PC-3 (cell line): ENCODE measurements around the gene MDH2. TPM values are rescaled to one million over a fixed set of nuclear protein-coding genes. Genes with fewer than 3 reads are reported as not detected.

Experiments
- ATAC-seq: fragments of 200-7000 bp; cut with Tn5 transposase; 2 replicates; pipeline ENCODE4 v1.9.1; 2020; ENCODE audit warnings: mild to moderate bottlenecking, moderate library complexity
- BruUV-seq: library from RNA; stranded (reverse); fragments of 400-500 nt; replicated peaks from 2 replicates; lab custom pipeline; 2021; lab: Mats Ljungman, UMichigan
- CTCF ChIA-PET: fragments of 300-600 bp; sonication (Branson Sonifier 250); formaldehyde crosslinking; loops from one replicate; lab custom pipeline; 2022; ENCODE audit warnings: antibody characterized with exemption; lab: Charles Lee
- POLR2A ChIA-PET: fragments of 300-600 bp; sonication (Branson Sonifier 250); formaldehyde crosslinking; loops from one replicate; lab custom pipeline; 2022; ENCODE audit warnings: antibody characterized with exemption; ENCODE audit not compliant: unreplicated experiment; lab: Charles Lee
- DNase-seq: peaks from one replicate; pipeline ENCODE4 v3.0.0-alpha.2; 2015
- H2AFZ ChIP-seq: fragments of 300-600 bp; sonication (generic); 2 replicates; pipeline ENCODE4 v1.6.0; 2016; ENCODE audit warnings: antibody characterized with exemption, low read length
- H3F3A ChIP-seq: fragments of 300-600 bp; sonication (generic); one replicate; pipeline ENCODE4 v1.6.0; 2017; ENCODE audit warnings: antibody characterized with exemption, low read length, control low read depth, mild to moderate bottlenecking; ENCODE audit not compliant: unreplicated experiment
- H3K27ac ChIP-seq: fragments of 300-600 bp; sonication (generic); 2 replicates; pipeline ENCODE4 v1.5.1; 2016; ENCODE audit warnings: mild to moderate bottlenecking, low read length
- H3K27me3 ChIP-seq: fragments of 300-600 bp; sonication (generic); 2 replicates; pipeline ENCODE4 v1.6.1; 2016; ENCODE audit warnings: low read length, mixed read lengths
- H3K36me3 ChIP-seq: fragments of 300-600 bp; sonication (generic); 2 replicates; pipeline ENCODE4 v1.6.1; 2016; ENCODE audit warnings: low read depth, mixed run types, low read length, mixed read lengths
- H3K4me1 ChIP-seq: fragments of 300-600 bp; sonication (generic); 2 replicates; pipeline ENCODE4 v1.5.1; 2016; ENCODE audit warnings: low read length; ENCODE audit not compliant: insufficient read depth
- H3K4me2 ChIP-seq: fragments of 300-600 bp; sonication (generic); 2 replicates; pipeline ENCODE4 v1.6.0; 2016; ENCODE audit warnings: low read length
- H3K4me3 ChIP-seq: fragments of 300-600 bp; sonication (generic); 2 replicates; pipeline ENCODE4 v1.5.1; 2016; ENCODE audit warnings: mild to moderate bottlenecking, low read length, mixed read lengths
- H3K79me2 ChIP-seq: fragments of 300-600 bp; sonication (generic); 2 replicates; pipeline ENCODE4 v1.6.1; 2017; ENCODE audit warnings: low read length, mixed read lengths
- H3K9ac ChIP-seq: fragments of 300-600 bp; sonication (generic); 2 replicates; pipeline ENCODE4 v1.6.0; 2016; ENCODE audit warnings: mild to moderate bottlenecking, low read length
- H3K9me2 ChIP-seq: fragments of 300-600 bp; sonication (generic); replicated peaks from 2 replicates; pipeline ENCODE4 v1.6.1; 2016; ENCODE audit warnings: mixed run types, low read length, mixed read lengths
- H3K9me3 ChIP-seq: fragments of 300-600 bp; sonication (generic); 2 replicates; pipeline ENCODE4 v1.6.1; 2016; ENCODE audit warnings: low read length, mixed read lengths
- H4K20me1 ChIP-seq: fragments of 300-600 bp; sonication (generic); 2 replicates; pipeline ENCODE4 v1.6.1; 2016; ENCODE audit warnings: low read length, mixed read lengths
- CTCF ChIP-seq: fragments of 300-600 bp; sonication (generic); conservative IDR thresholded peaks from 2 replicates; pipeline ENCODE4 v1.5.1; 2017; ENCODE audit warnings: antibody characterized with exemption, low read depth, mild to moderate bottlenecking, low read length
- EZH2 ChIP-seq: fragments of 300-600 bp; sonication (generic); IDR thresholded peaks from one replicate; pipeline ENCODE4 v1.6.1; 2017; ENCODE audit warnings: antibody characterized with exemption, mild to moderate bottlenecking, low read length; ENCODE audit not compliant: unreplicated experiment
- EZH2phosphoT487 ChIP-seq: fragments of 300-600 bp; sonication (generic); IDR thresholded peaks from 2 replicates; pipeline ENCODE4 v1.6.1; 2018; ENCODE audit warnings: mild to moderate bottlenecking, antibody characterized with exemption, low read length, borderline replicate concordance
- intact Hi-C: fragments of 100-400 bp; cut with micrococcal nuclease; formaldehyde crosslinking; loops from 2 replicates; pipeline ENCODE4 v1.9.0; 2023
- total RNA-seq: library from RNA; depleted of rRNA; stranded (reverse); fragments of >200 nt; gene quantifications from 2 replicates; pipeline ENCODE4 v1.2.3, GENCODE V29; 2014

Gene MDH2
- total RNA-seq, 1 experiment from 2014 or later, result 174 TPM

GRCh38 chr7:76063525-76063924 is 15.6 kb downstream of the MDH2 start:
- DNase-seq (no peak), ATAC-seq (no peak)
- no peak overlapping the region for H2AFZ ChIP-seq

GRCh38 chr7:76064208-76064970 is 16.5 kb downstream of the MDH2 start:
- TF ChIP-seq EZH2phosphoT487 (no peak), EZH2 (no peak), CTCF (no peak)
- ChIA-PET CTCF (no interaction called here), POLR2A (interaction anchor here (0.6 kb wide), 1 partner anchor 253 kb away, joined by 3 read pairs; no protein-coding TSS in a partner anchor)
- Histone ChIP-seq H3K9me3 (no peaks in the 10 kb centered on the region), H3K9ac (no peak overlapping the region), H3K9me2 (no peaks in the 10 kb centered on the region), H3K27me3 (no peaks in the 10 kb centered on the region), H3K36me3 (peaks cover 55% of the 10 kb centered on the region), H3K4me1 (peaks cover 27% of the 10 kb centered on the region), H2AFZ (no peak overlapping the region), H3K4me3 (no peak overlapping the region), H3F3A (peaks cover 10% of the 10 kb centered on the region), H3K27ac (no peak overlapping the region), H4K20me1 (no peaks in the 10 kb centered on the region), H3K4me2 (no peak overlapping the region), H3K79me2 (no peaks in the 10 kb centered on the region)
- intact Hi-C loops, result no loop called here
- DNase-seq (no peak), ATAC-seq (no peak)
- BruUV-seq, result no TSS peak

More at GRCh38 chr7:76063525-76063924, 15.6 kb downstream of the MDH2 start:
- no peaks in the 10 kb centered on the region for H3K79me2 ChIP-seq
- no peaks in the 10 kb centered on the region for H4K20me1 ChIP-seq
- peaks cover 61% of the 10 kb centered on the region for H3K36me3 ChIP-seq
- H3K9me3 ChIP-seq, result no peaks in the 10 kb centered on the region
- H3K9ac ChIP-seq, result no peak overlapping the region
- intact Hi-C loops, result no loop called here
- H3K27ac ChIP-seq, result no peak overlapping the region
- no peaks in the 10 kb centered on the region for H3K9me2 ChIP-seq
- no TSS peak for BruUV-seq
- no peaks in the 10 kb centered on the region for H3K27me3 ChIP-seq
- ChIA-PET POLR2A (interaction anchor here (0.6 kb wide), 1 partner anchor 254 kb away, joined by 3 read pairs; no protein-coding TSS in a partner anchor), CTCF (no interaction called here)
- no peak overlapping the region for H3K4me3 ChIP-seq
- peaks cover 20% of the 10 kb centered on the region for H3K4me1 ChIP-seq
- H3K4me2 ChIP-seq, result no peak overlapping the region
- peaks cover 10% of the 10 kb centered on the region for H3F3A ChIP-seq
- TF ChIP-seq EZH2phosphoT487, result no peak
- TF ChIP-seq CTCF, result no peak
- TF ChIP-seq EZH2, result no peak

GRCh38 chr7:76065016-76065612 is 17.2 kb downstream of the MDH2 start:
- Histone ChIP-seq H3F3A (peaks cover 10% of the 10 kb centered on the region), H4K20me1 (no peaks in the 10 kb centered on the region), H3K27ac (no peak overlapping the region), H3K9ac (no peak overlapping the region), H3K4me1 (peaks cover 33% of the 10 kb centered on the region), H3K79me2 (no peaks in the 10 kb centered on the region), H3K4me3 (no peak overlapping the region), H3K36me3 (peaks cover 51% of the 10 kb centered on the region), H3K9me2 (no peaks in the 10 kb centered on the region), H3K4me2 (no peak overlapping the region), H2AFZ (no peak overlapping the region), H3K27me3 (no peaks in the 10 kb centered on the region), H3K9me3 (no peaks in the 10 kb centered on the region)
- no TSS peak for BruUV-seq
- ATAC-seq, result no peak
- intact Hi-C loops, result no loop called here
- DNase-seq, result no peak
- ChIA-PET POLR2A (no interaction called here), CTCF (no interaction called here)
- TF ChIP-seq CTCF (no peak), EZH2phosphoT487 (no peak), EZH2 (no peak)
